MM.1S (cell line): ENCODE results near the gene CALY.

Source experiments
- DNase-seq: peaks from one replicate; pipeline ENCODE4 v3.0.0-alpha.2; 2015
- H2AFZ ChIP-seq: fragments of 300-600 bp; sonication (generic); 2 replicates; pipeline ENCODE4 v1.6.0; 2016; ENCODE audit warnings: antibody characterized with exemption, low read length
- H3F3A ChIP-seq: fragments of 300-600 bp; sonication (generic); 2 replicates; pipeline ENCODE4 v1.6.1; 2016; ENCODE audit warnings: mild to moderate bottlenecking, antibody characterized with exemption, low read length, moderate library complexity, mixed read lengths; ENCODE audit not compliant: insufficient read depth
- H3K27ac ChIP-seq: fragments of 300-600 bp; sonication (generic); 2 replicates; pipeline ENCODE4 v1.5.1; 2016; ENCODE audit warnings: mild to moderate bottlenecking, low read length
- H3K27me3 ChIP-seq: fragments of 300-600 bp; sonication (generic); replicated peaks from 2 replicates; pipeline ENCODE4 v1.6.0; 2016; ENCODE audit warnings: low read length; ENCODE audit not compliant: insufficient read depth
- H3K36me3 ChIP-seq: fragments of 300-600 bp; sonication (generic); replicated peaks from 2 replicates; pipeline ENCODE4 v1.6.1; 2016; ENCODE audit warnings: mild to moderate bottlenecking, low read length, mixed read lengths; ENCODE audit not compliant: insufficient read depth
- H3K4me1 ChIP-seq: fragments of 300-600 bp; sonication (generic); 2 replicates; pipeline ENCODE4 v1.6.1; 2016; ENCODE audit warnings: low read length, mixed read lengths
- H3K4me2 ChIP-seq: fragments of 300-600 bp; sonication (generic); 2 replicates; pipeline ENCODE4 v1.6.0; 2016; ENCODE audit warnings: low read depth, low read length
- H3K4me3 ChIP-seq: fragments of 300-600 bp; sonication (generic); 2 replicates; pipeline ENCODE4 v1.5.1; 2016; ENCODE audit warnings: low read length, mixed read lengths
- H3K79me2 ChIP-seq: fragments of 300-600 bp; sonication (generic); 2 replicates; pipeline ENCODE4 v1.6.1; 2016; ENCODE audit warnings: mixed run types, low read length, mixed read lengths
- H3K9ac ChIP-seq: fragments of 300-600 bp; sonication (generic); 2 replicates; pipeline ENCODE4 v1.6.1; 2016; ENCODE audit warnings: low read length, mixed read lengths
- H3K9me2 ChIP-seq: fragments of 300-600 bp; sonication (generic); replicated peaks from 2 replicates; pipeline ENCODE4 v1.6.1; 2016; ENCODE audit warnings: mild to moderate bottlenecking, low read length, mixed read lengths; ENCODE audit not compliant: insufficient read depth
- H3K9me3 ChIP-seq: fragments of 300-600 bp; sonication (generic); replicated peaks from 2 replicates; pipeline ENCODE4 v1.6.1; 2016; ENCODE audit warnings: mild to moderate bottlenecking, low read length, mixed read lengths; ENCODE audit not compliant: insufficient read depth
- H4K20me1 ChIP-seq: fragments of 300-600 bp; sonication (generic); 2 replicates; pipeline ENCODE4 v1.6.1; 2016; ENCODE audit warnings: mild to moderate bottlenecking, low read length, moderate library complexity, mixed read lengths; ENCODE audit not compliant: insufficient read depth
- EZH2 ChIP-seq: fragments of 300-600 bp; sonication (generic); optimal IDR thresholded peaks from 2 replicates; pipeline ENCODE3; 2017; ENCODE audit warnings: low read depth, mild to moderate bottlenecking, antibody characterized with exemption, low read length, mixed read lengths
- EZH2phosphoT487 ChIP-seq: fragments of 300-600 bp; sonication (generic); IDR thresholded peaks from 2 replicates; pipeline ENCODE4 v1.6.1; 2018; ENCODE audit warnings: antibody characterized with exemption, low read length
- TF ChIP-seq, protein P1 (sequence below): fragments of 300-600 bp; sonication (generic); IDR thresholded peaks from 2 replicates; pipeline ENCODE4 v1.5.1; 2016; ENCODE audit warnings: antibody characterized with exemption, low read length, mixed read lengths

Gene CALY

GRCh38 chr10:133359554-133359971, 22.9 kb upstream of the CALY start:
- H3K9me3 ChIP-seq, result no peaks in the 10 kb centered on the region
- H3K4me1 ChIP-seq, result no peaks in the 10 kb centered on the region
- no peak for TF ChIP-seq EZH2
- TF ChIP-seq, protein P1, sequence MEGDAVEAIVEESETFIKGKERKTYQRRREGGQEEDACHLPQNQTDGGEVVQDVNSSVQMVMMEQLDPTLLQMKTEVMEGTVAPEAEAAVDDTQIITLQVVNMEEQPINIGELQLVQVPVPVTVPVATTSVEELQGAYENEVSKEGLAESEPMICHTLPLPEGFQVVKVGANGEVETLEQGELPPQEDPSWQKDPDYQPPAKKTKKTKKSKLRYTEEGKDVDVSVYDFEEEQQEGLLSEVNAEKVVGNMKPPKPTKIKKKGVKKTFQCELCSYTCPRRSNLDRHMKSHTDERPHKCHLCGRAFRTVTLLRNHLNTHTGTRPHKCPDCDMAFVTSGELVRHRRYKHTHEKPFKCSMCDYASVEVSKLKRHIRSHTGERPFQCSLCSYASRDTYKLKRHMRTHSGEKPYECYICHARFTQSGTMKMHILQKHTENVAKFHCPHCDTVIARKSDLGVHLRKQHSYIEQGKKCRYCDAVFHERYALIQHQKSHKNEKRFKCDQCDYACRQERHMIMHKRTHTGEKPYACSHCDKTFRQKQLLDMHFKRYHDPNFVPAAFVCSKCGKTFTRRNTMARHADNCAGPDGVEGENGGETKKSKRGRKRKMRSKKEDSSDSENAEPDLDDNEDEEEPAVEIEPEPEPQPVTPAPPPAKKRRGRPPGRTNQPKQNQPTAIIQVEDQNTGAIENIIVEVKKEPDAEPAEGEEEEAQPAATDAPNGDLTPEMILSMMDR, result no peak
- no peak for TF ChIP-seq EZH2phosphoT487
- DNase-seq, result no peak
- H2AFZ ChIP-seq, result no peak overlapping the region
- H3K27me3 ChIP-seq, result peaks cover 6% of the 10 kb centered on the region; the same call in 1 of the 2 replicates
- no peaks in the 10 kb centered on the region for H3K9me2 ChIP-seq
- no peak overlapping the region for H3K27ac ChIP-seq
- H4K20me1 ChIP-seq, result no peaks in the 10 kb centered on the region
- H3K36me3 ChIP-seq, result no peaks in the 10 kb centered on the region
- H3K79me2 ChIP-seq, result no peaks in the 10 kb centered on the region
- H3K4me3 ChIP-seq, result no peak overlapping the region
- H3F3A ChIP-seq, result no peaks in the 10 kb centered on the region
- H3K4me2 ChIP-seq, result no peak overlapping the region
- no peak overlapping the region for H3K9ac ChIP-seq

- no peak for DNase-seq
- H3K9ac ChIP-seq, result no peak overlapping the region
- H3F3A ChIP-seq, result no peaks in the 10 kb centered on the region
- no peaks in the 10 kb centered on the region for H4K20me1 ChIP-seq
- no peaks in the 10 kb centered on the region for H3K4me1 ChIP-seq
- H3K9me2 ChIP-seq, result no peaks in the 10 kb centered on the region
- peaks cover 12% of the 10 kb centered on the region for H3K27me3 ChIP-seq
- no peaks in the 10 kb centered on the region for H3K36me3 ChIP-seq
- no peaks in the 10 kb centered on the region for H3K79me2 ChIP-seq
- no peak overlapping the region for H3K27ac ChIP-seq
- H3K9me3 ChIP-seq, result no peaks in the 10 kb centered on the region
- TF ChIP-seq, protein P1, result no peak
- TF ChIP-seq EZH2 (no peak), EZH2phosphoT487 (no peak)
- H2AFZ ChIP-seq, result no peak overlapping the region
- H3K4me2 ChIP-seq, result no peak overlapping the region
- H3K4me3 ChIP-seq, result no peak overlapping the region
These were observed 22.2 kb upstream of the CALY start for GRCh38 chr10:133358925-133359310.

DNA sequence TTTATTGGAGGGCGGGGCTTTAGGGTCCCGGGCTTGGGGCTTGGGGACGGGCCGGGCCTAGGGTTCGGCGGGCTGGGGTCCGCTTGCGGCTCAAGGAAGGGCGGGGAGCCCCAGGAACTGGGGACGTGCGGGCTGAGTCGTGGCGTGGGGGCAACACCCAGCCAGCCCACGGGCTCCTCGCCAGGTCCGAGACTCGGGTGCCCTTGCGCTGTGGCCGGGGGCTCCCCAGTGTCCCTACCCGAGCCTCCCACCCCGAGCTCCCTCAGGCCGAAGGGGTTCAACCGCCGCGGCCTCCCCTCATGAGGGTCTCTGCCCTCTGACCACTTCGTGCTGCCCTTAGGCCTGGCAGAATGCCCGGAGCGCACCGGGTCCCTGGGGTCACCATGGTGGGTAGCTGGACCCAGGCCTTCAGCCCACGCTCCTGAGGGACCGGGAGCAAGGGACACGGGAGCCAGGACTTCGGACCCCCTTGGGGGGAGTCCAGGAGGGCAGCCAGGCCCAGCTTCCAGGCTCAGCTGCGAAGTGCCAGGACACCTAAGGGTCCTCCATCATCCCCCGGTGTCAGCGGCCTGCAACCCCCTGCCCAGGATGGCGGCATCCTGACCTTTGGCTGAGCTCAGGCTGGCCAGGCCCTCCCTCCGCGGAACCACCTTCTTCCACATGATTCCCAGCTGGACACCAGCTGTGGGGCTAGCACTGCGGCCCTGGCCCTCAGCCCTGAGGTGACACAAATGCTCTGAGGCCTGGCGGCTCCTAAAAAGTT, 21.6 kb upstream of the CALY start:
- Histone ChIP-seq H4K20me1 (no peaks in the 10 kb centered on the region), H3K4me3 (no peak overlapping the region), H3K9me3 (no peaks in the 10 kb centered on the region), H3K27me3 (peaks cover 12% of the 10 kb centered on the region), H3K4me1 (no peaks in the 10 kb centered on the region), H3K4me2 (no peak overlapping the region), H3K36me3 (no peaks in the 10 kb centered on the region), H3K79me2 (no peaks in the 10 kb centered on the region), H3F3A (no peaks in the 10 kb centered on the region), H2AFZ (no peak overlapping the region), H3K27ac (no peak overlapping the region), H3K9me2 (no peaks in the 10 kb centered on the region), H3K9ac (no peak overlapping the region)
- TF ChIP-seq EZH2phosphoT487, result no peak
- TF ChIP-seq, protein P1, result no peak
- no peak for TF ChIP-seq EZH2
- no peak for DNase-seq
